H9 (cell line): ENCODE results near the gene VDAC1. TPM values are rescaled to one million over a fixed set of nuclear protein-coding genes. Genes with fewer than 3 reads are reported as not detected.

ENCODE experiments used
- DNase-seq: peaks from one replicate; pipeline ENCODE4 v3.0.0-alpha.2; 2017
- H2AFZ ChIP-seq: one replicate; pipeline ENCODE4 v1.6.1; 2013; ENCODE audit warnings: mild to moderate bottlenecking, low read length, control low read depth, moderate library complexity
- H2AK5ac ChIP-seq: 2 replicates; pipeline ENCODE4 v1.6.1; 2013; ENCODE audit warnings: low read length, control low read depth, mixed read lengths; ENCODE audit not compliant: insufficient read length
- H2BK120ac ChIP-seq: one replicate; pipeline ENCODE4 v1.6.1; 2013; ENCODE audit warnings: low read depth, mild to moderate bottlenecking, low read length, control low read depth, inconsistent platforms; ENCODE audit not compliant: poor library complexity, severe bottlenecking
- H2BK12ac ChIP-seq: 2 replicates; pipeline ENCODE4 v1.6.1; 2013; ENCODE audit warnings: low read length, control low read depth, mixed read lengths, low read depth; ENCODE audit not compliant: insufficient read length
- H2BK15ac ChIP-seq: 2 replicates; pipeline ENCODE4 v1.6.1; 2013; ENCODE audit warnings: low read depth, low read length, control low read depth
- H2BK20ac ChIP-seq: one replicate; pipeline ENCODE4 v1.6.1; 2013; ENCODE audit warnings: low read depth, mild to moderate bottlenecking, low read length, control low read depth, inconsistent platforms; ENCODE audit not compliant: poor library complexity, severe bottlenecking
- H2BK5ac ChIP-seq: 2 replicates; pipeline ENCODE4 v1.6.1; 2013; ENCODE audit warnings: low read length, control low read depth, mixed read lengths; ENCODE audit not compliant: insufficient read length
- H3K14ac ChIP-seq: 2 replicates; pipeline ENCODE4 v1.6.1; 2013; ENCODE audit warnings: low read length, control low read depth; ENCODE audit not compliant: insufficient read depth
- H3K18ac ChIP-seq: 2 replicates; pipeline ENCODE4 v1.6.1; 2013; ENCODE audit warnings: low read depth, mild to moderate bottlenecking, mixed read lengths, low read length, control low read depth; ENCODE audit not compliant: insufficient read length
- H3K23ac ChIP-seq: 2 replicates; pipeline ENCODE4 v1.6.1; 2013; ENCODE audit warnings: low read length, control low read depth, mixed read lengths, low read depth; ENCODE audit not compliant: insufficient read length
- H3K23me2 ChIP-seq: 2 replicates; pipeline ENCODE4 v1.6.1; 2013; ENCODE audit warnings: low read depth, mild to moderate bottlenecking, mixed read lengths, low read length, control low read depth; ENCODE audit not compliant: insufficient read length, poor library complexity, severe bottlenecking
- H3K27ac ChIP-seq: 2 replicates; pipeline ENCODE4 v1.5.1; 2013; ENCODE audit warnings: low read length, control low read depth, mixed read lengths, low read depth; ENCODE audit not compliant: insufficient read length
- H3K27me3 ChIP-seq: 2 replicates; pipeline ENCODE4 v1.6.1; 2013; ENCODE audit warnings: low read length, control low read depth, inconsistent platforms; ENCODE audit not compliant: insufficient read depth
- H3K4ac ChIP-seq: 2 replicates; pipeline ENCODE4 v1.6.1; 2013; ENCODE audit warnings: low read depth, mild to moderate bottlenecking, control low read depth, inconsistent platforms, low read length, moderate library complexity
- H3K4me1 ChIP-seq: 2 replicates; pipeline ENCODE4 v1.6.1; 2013; ENCODE audit warnings: low read length, control low read depth, inconsistent platforms; ENCODE audit not compliant: insufficient read depth
- H3K4me2 ChIP-seq: 2 replicates; pipeline ENCODE4 v1.6.1; 2013; ENCODE audit warnings: low read length, control low read depth, mixed read lengths; ENCODE audit not compliant: insufficient read length, insufficient read depth
- H3K56ac ChIP-seq: 2 replicates; pipeline ENCODE4 v1.6.1; 2013; ENCODE audit warnings: low read depth, mild to moderate bottlenecking, mixed read lengths, low read length, control low read depth; ENCODE audit not compliant: insufficient read length
- H3K79me1 ChIP-seq: 2 replicates; pipeline ENCODE4 v1.6.1; 2013; ENCODE audit warnings: low read depth, mild to moderate bottlenecking, moderate library complexity, low read length, control low read depth, inconsistent platforms; ENCODE audit not compliant: insufficient read depth, poor library complexity, severe bottlenecking
- H3K79me2 ChIP-seq: 2 replicates; pipeline ENCODE4 v1.6.1; 2013; ENCODE audit warnings: low read length, control low read depth, inconsistent platforms; ENCODE audit not compliant: insufficient read depth
- H3K9ac ChIP-seq: 2 replicates; pipeline ENCODE4 v1.6.1; 2013; ENCODE audit warnings: low read length, control low read depth, mixed read lengths; ENCODE audit not compliant: insufficient read length; ENCODE audit errors: extremely low read depth
- H3K9me3 ChIP-seq: one replicate; pipeline ENCODE4 v1.6.1; 2013; ENCODE audit warnings: low read depth, low read length, inconsistent platforms; ENCODE audit not compliant: control insufficient read depth
- H3T11ph ChIP-seq: one replicate; pipeline ENCODE4 v1.6.1; 2013; ENCODE audit warnings: mild to moderate bottlenecking, low read length, control low read depth, inconsistent platforms
- H4K20me1 ChIP-seq: one replicate; pipeline ENCODE4 v1.6.1; 2013; ENCODE audit not compliant: control insufficient read depth, insufficient read length, insufficient read depth
- H4K5ac ChIP-seq: 2 replicates; pipeline ENCODE4 v1.6.1; 2013; ENCODE audit warnings: low read depth, mild to moderate bottlenecking, mixed read lengths, low read length, control low read depth; ENCODE audit not compliant: insufficient read length
- H4K8ac ChIP-seq: replicated peaks from 2 replicates; pipeline ENCODE4 v1.6.1; 2013; ENCODE audit warnings: low read length, control low read depth, mixed read lengths, low read depth; ENCODE audit not compliant: insufficient read length
- H4K91ac ChIP-seq: 2 replicates; pipeline ENCODE4 v1.6.1; 2013; ENCODE audit warnings: low read depth, mild to moderate bottlenecking, moderate library complexity, mixed read lengths, low read length, control low read depth; ENCODE audit not compliant: insufficient read length
- H3K27ac Mint-ChIP-seq, 3 experiments: 2 replicates in 2 of 3; 3 replicates in 1 of 3; pipeline ENCODE4 v1.8.0; 2020 to 2021; ENCODE audit warnings: mixed read lengths in 3 of 3, mild to moderate bottlenecking in 1 of 3, moderate library complexity in 1 of 3
- H3K27me3 Mint-ChIP-seq: 2 replicates; pipeline ENCODE4 v1.8.0; 2021; ENCODE audit warnings: low read depth, mild to moderate bottlenecking, moderate library complexity, mixed read lengths
- H3K36me3 Mint-ChIP-seq, 3 experiments: 2 replicates in 2 of 3; 3 replicates in 1 of 3; pipeline ENCODE4 v1.8.0; 2020 to 2021; ENCODE audit warnings: low read depth in 3 of 3, mixed read lengths in 3 of 3; ENCODE audit not compliant: insufficient read depth in 1 of 3
- H3K4me1 Mint-ChIP-seq, 2 experiments: 2 replicates each; pipeline ENCODE4 v1.8.0; 2020; ENCODE audit warnings: mixed read lengths in 2 of 2
- H3K4me3 Mint-ChIP-seq, 2 experiments: 2 replicates in 1 of 2; 3 replicates in 1 of 2; pipeline ENCODE4 v1.8.0; 2020 to 2021; ENCODE audit warnings: mild to moderate bottlenecking in 2 of 2, mixed read lengths in 2 of 2, moderate library complexity in 1 of 2
- H3K9me3 Mint-ChIP-seq, 2 experiments: 2 replicates in 1 of 2; 3 replicates in 1 of 2; pipeline ENCODE4 v1.8.0; 2020; ENCODE audit warnings: mild to moderate bottlenecking in 2 of 2, mixed read lengths in 2 of 2, moderate library complexity in 1 of 2
- CTCF ChIP-seq: fragments of 200-600 bp; sonication (generic); conservative IDR thresholded peaks from 3 replicates; pipeline ENCODE4 v1.8.0; 2021; ENCODE audit warnings: antibody characterized with exemption, mild to moderate bottlenecking
- WGBS: extraction: QIAGEN DNeasy Blood & Tissue Kit; methylation state at CpG from one replicate; pipeline ENCODE4 v1.1.7; 2013; ENCODE audit warnings: missing lambda C conversion rate, low lambda C conversion rate, mixed read lengths; ENCODE audit not compliant: insufficient read length; ENCODE audit errors: extremely low coverage; 5-methylcytosine and 5-hydroxymethylcytosine counted together
- total RNA-seq: library from RNA; stranded (reverse); gene quantifications from 2 replicates; pipeline ENCODE4 v1.2.1, GENCODE V29; 2021

Gene VDAC1
- total RNA-seq, 1 experiment from 2014 or later = 208 TPM

- Histone ChIP-seq H3K9ac (no peak overlapping the region), H3K27me3 (no peaks in the 10 kb centered on the region), H2BK120ac (no peak overlapping the region), H3K56ac (no peak overlapping the region), H2BK15ac (no peak overlapping the region), H3K4me2 (no peak overlapping the region), H3K18ac (no peak overlapping the region), H4K20me1 (no peaks in the 10 kb centered on the region), H2AFZ (no peak overlapping the region), H4K91ac (no peak overlapping the region), H3K79me1 (no peaks in the 10 kb centered on the region), H3K4me1 (no peaks in the 10 kb centered on the region; the same call in 1 of the 2 replicates), H2BK20ac (no peak overlapping the region), H3K14ac (no peak overlapping the region), H4K8ac (no peak overlapping the region), H4K5ac (no peak overlapping the region), H3K79me2 (no peaks in the 10 kb centered on the region), H3K4ac (no peak overlapping the region), H3K23me2 (no peaks in the 10 kb centered on the region), H3K23ac (no peak overlapping the region), H2BK12ac (no peak overlapping the region), H2BK5ac (no peak overlapping the region), H3K27ac (no peak overlapping the region), H3T11ph (no peak overlapping the region), H3K9me3 (no peaks in the 10 kb centered on the region), H2AK5ac (no peak overlapping the region)
- no peak for DNase-seq
- H3K36me3 Mint-ChIP-seq = no peaks in the 10 kb centered on the region
- no CpG with 5 or more reads among the region's 9 CpGs for WGBS
- no peak overlapping the region for H3K27ac Mint-ChIP-seq
- no peak overlapping the region for H3K4me3 Mint-ChIP-seq
- no peaks in the 10 kb centered on the region; a peak in 1 of 5 replicates for H3K9me3 Mint-ChIP-seq
- H3K4me1 Mint-ChIP-seq = peaks cover 10 to 11% of the 10 kb centered on the region in 2 experiments
- no peak for TF ChIP-seq CTCF
- peaks cover 10% of the 10 kb centered on the region for H3K27me3 Mint-ChIP-seq
Observed at GRCh38 chr5:134018154-134018985, 13.6 kb upstream of the VDAC1 start.
